ENCODE data around the gene CDH12.

DNA sequence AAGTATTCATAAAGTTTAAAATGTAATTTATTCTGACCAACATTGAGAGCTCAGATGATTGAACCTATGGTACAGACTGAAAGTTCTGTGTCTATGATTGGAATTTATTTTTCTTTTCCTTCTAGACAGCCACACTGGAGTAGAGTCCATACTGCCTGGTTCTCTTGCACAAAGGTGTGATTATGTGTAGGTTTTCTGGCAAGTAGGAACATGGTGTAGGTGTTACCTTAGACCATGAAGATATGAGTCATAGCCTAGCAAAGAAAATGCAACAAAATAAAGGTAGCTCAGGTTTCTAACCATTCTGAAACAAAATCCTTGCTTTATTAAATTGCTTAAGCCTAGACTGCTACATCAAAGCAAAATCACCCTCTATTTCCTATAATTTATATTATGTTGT is 143.4 kb downstream of the CDH12 start:
- TF ChIP-seq EP300 (IDR thresholded peaks at IDR 0.05; ENCODE audit: borderline replicate concordance): no peak
- no peak for TF ChIP-seq YY1 (IDR thresholded peaks at IDR 0.05; ENCODE audit: low read depth)
- TF ChIP-seq TAF1 (IDR thresholded peaks at IDR 0.05; ENCODE audit: low read depth): no peak
- TF ChIP-seq, protein P1, sequence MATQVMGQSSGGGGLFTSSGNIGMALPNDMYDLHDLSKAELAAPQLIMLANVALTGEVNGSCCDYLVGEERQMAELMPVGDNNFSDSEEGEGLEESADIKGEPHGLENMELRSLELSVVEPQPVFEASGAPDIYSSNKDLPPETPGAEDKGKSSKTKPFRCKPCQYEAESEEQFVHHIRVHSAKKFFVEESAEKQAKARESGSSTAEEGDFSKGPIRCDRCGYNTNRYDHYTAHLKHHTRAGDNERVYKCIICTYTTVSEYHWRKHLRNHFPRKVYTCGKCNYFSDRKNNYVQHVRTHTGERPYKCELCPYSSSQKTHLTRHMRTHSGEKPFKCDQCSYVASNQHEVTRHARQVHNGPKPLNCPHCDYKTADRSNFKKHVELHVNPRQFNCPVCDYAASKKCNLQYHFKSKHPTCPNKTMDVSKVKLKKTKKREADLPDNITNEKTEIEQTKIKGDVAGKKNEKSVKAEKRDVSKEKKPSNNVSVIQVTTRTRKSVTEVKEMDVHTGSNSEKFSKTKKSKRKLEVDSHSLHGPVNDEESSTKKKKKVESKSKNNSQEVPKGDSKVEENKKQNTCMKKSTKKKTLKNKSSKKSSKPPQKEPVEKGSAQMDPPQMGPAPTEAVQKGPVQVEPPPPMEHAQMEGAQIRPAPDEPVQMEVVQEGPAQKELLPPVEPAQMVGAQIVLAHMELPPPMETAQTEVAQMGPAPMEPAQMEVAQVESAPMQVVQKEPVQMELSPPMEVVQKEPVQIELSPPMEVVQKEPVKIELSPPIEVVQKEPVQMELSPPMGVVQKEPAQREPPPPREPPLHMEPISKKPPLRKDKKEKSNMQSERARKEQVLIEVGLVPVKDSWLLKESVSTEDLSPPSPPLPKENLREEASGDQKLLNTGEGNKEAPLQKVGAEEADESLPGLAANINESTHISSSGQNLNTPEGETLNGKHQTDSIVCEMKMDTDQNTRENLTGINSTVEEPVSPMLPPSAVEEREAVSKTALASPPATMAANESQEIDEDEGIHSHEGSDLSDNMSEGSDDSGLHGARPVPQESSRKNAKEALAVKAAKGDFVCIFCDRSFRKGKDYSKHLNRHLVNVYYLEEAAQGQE (IDR thresholded peaks at IDR 0.05; ENCODE audit: low read depth): no peak
- TF ChIP-seq RAD21 (IDR thresholded peaks at IDR 0.05; ENCODE audit: low read depth): no peak
- no peak for TF ChIP-seq MAX (IDR thresholded peaks at IDR 0.05)
- TF ChIP-seq NFIC (IDR thresholded peaks at IDR 0.05): no peak
- TF ChIP-seq TCF12 (IDR thresholded peaks at IDR 0.05; ENCODE audit: low read depth): no peak
- no peak for TF ChIP-seq CEBPB (IDR thresholded peaks at IDR 0.05)
- no peak for TF ChIP-seq CREB1 (IDR thresholded peaks at IDR 0.05; ENCODE audit: low read depth)
